ENCODE measurements around the gene LSP1.
A peak's percentile ranks its signal among the peaks of the same experiment; 100 is the strongest.

- peak in 1 of 6 experiments; percentile 16 for TF ChIP-seq CTCF (IDR thresholded peaks at IDR 0.05)
- no peak for TF ChIP-seq POLR2A (IDR thresholded peaks at IDR 0.05)
Observed at GRCh38 chr11:1841511-1842148, 11.3 kb upstream of the LSP1 start.

Measured in adrenal gland (tissue), 5 donors.